Dedifferentiated amniotic fluid mesenchymal stem cell (primary cell): Measurements from ENCODE around the gene LCN9.

ENCODE experiments used
- DNase-seq: peaks from one replicate; pipeline ENCODE4 v3.0.0-alpha.2; 2016; ENCODE audit errors: extremely low spot score

The LCN9 gene

DNA sequence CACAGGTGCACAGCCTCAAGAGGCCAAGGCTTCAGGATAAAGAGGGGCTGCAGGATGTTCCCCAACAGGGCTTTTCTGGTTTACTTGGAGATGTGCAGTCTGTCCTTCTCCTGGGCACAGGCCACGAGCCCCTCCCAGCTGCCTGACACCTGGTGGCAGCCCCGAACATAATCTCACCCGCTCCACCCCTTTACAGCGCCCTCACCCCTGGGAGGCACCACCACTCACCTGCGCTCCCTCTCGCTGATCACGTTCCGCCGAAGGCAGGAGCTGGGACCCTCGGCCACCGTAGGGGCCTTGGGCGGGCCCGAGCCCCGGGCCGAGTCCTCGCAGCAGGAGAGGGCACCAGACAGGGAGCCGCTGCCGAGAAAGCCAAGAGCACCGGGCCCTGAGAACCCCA lies 35.7 kb downstream of the LCN9 start:
- no peak for DNase-seq

GRCh38 chr9:135699440-135699839 lies 36.3 kb downstream of the LCN9 start, which contains the start of gene SOHLH1:
TSS of gene SOHLH1 (minus strand) at chr9:135699481. CDS start at chr9:135699467, 14 bp downstream.
- no peak for DNase-seq

GRCh38 chr9:135700525-135700924 lies 37.4 kb downstream of the LCN9 start:
- DNase-seq: no peak

- DNase-seq: no peak
These were observed 38.2 kb downstream of the LCN9 start for GRCh38 chr9:135701067-135701958.

DNA sequence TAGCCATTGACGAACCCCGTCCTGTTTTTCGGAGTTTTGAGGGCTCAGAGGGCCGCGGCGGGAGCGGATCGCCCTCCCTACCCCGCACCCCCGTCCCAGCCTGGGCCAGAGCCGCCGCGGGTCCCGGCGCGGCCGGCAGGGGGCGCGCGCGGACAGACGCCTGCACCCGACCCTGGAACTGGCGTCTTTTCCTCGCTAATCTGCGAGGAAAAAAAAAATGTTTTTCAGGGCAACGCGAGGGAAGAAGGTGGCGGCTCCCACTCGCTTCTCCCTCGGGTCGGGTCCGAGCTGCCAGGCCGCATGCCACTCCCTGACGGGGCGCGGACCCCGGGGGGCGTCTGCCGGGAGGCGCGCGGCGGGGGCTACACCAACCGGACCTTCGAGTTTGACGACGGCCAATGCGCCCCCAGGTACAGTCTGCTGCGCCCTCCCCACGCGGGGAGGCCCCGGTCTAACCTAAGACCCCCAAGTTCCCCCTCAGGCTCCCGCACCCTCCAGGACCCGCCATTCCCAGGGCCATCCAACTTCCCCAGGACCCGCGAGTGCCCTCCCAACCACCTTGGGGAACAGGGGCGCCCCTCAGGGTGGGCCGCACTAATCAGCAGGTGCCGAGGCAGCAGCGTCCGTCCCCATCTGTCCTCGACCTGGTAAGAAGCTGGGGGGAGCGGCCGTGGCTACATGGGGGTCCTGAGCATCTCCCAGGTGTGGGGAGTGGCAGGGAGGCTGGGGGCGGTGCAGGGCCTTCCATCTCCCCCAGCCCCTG lies 39.0 kb downstream of the LCN9 start, which contains the start of gene KCNT1:
Gene KCNT1, plus strand, starts transcription at position 227 of the 763 bp plus-strand sequence. Its CDS starts 74 bp downstream, at position 301.
- no peak for DNase-seq

- no peak for DNase-seq
These were observed 40.6 kb downstream of the LCN9 start for GRCh38 chr9:135703726-135704125.

DNA sequence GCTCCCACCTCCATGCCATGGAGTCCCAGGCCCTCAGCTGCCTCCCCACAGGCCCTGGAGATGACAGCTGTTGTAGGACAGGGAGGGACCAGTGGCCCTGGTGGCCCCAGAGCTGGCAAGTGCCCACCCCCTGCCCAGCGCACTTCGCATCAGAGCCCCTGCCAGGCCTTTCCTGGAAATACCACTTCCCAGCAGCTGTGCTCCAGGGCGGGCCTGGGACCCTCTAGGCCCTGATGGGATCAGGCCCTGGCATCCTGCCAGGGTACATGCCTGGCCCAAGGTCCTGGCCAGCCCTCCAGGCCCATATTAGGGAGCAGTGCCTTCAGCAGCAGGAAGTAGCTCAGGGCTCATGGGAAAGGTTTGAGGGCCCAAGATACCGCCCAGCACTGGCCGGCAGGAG lies 41.4 kb downstream of the LCN9 start:
- DNase-seq: no peak

- DNase-seq: no peak
These were observed 42.3 kb downstream of the LCN9 start for GRCh38 chr9:135705376-135705775.

DNA sequence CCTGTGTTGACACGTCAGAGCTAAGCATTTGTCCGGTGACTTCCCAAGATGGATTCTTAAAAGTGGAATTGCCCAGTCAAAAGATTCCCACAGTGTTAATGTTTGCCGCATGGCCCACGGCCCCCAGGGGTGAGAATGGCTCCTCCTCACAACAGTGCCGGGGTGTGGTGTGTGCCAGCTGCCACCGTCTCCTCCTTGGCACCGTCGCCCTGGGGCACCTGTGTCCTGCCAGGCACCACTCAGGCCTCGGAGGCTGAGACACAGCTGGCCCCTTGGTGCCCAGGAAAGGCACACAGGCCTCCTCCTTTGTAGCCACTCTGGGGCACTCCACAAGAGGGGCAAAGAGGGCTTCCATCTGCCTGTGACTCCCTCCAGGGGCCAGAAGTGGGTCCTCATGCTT lies 43.2 kb downstream of the LCN9 start:
- no peak for DNase-seq

GRCh38 chr9:135707252-135708138 lies 44.4 kb downstream of the LCN9 start:
- DNase-seq: no peak

- DNase-seq: no peak
These were observed 45.1 kb downstream of the LCN9 start for GRCh38 chr9:135708164-135708563.

GRCh38 chr9:135711391-135711790 lies 48.3 kb downstream of the LCN9 start:
- DNase-seq: no peak

DNA sequence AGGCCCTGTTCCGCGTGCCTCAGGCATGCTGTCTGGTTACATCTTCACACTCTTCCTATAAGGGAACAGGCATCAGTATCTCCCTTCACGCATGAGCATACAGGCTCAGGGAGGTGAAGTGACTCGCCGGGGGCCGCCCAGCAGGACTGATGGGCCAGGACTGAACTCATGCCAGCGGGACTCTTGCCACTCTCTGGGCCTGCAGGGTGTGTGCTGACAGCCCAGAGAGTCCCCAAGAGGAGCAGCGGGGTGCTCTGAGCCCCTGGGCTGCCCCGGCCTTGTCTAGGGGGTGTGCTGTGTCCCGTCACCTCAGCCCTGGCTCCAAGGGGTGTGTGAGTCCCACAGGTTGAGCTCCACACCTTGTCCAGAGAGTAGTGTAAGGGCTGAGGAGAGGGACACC lies 48.8 kb downstream of the LCN9 start:
- DNase-seq: no peak

- DNase-seq: no peak
These were observed 49.6 kb downstream of the LCN9 start for GRCh38 chr9:135712613-135713295.

DNA sequence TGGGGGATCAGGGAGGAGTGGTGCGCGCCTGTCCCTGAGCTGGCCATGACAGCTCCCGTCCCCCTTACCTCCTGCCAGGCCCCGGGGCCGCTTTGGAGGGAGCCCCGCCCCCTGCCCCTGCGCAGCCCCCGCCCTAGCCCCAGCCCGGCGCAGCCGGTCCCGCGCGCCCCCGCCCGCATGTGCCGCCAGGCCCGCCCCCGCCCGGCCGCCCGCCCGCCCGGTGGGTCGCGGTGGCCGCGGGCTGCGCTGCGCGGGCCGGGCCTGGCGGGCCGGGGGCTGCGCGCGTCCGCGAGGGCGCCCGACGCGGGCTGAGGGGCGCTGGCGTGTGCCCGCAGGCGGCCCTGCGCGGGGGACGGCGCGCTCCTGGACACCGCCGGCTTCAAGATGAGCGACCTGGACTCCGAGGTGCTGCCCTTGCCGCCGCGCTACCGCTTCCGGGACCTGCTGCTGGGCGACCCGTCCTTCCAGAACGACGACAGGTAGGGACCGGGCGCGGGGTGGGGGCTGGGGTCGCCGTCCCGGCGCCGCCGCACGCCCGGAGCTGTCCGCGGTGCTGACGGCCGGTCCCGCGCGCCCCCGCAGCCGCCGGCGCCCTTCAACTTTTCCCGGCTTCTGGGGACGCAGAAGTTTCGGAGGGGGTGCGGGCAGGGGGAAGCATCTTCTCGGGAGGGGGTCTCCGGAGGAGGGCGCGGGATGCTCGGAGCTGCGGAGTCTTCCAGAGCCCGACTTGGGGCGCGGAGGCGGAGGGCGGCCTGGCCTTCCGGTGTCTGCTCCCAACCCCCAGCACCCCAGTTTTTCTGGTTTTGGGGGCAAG lies 51.3 kb downstream of the LCN9 start:
- no peak for DNase-seq

DNA sequence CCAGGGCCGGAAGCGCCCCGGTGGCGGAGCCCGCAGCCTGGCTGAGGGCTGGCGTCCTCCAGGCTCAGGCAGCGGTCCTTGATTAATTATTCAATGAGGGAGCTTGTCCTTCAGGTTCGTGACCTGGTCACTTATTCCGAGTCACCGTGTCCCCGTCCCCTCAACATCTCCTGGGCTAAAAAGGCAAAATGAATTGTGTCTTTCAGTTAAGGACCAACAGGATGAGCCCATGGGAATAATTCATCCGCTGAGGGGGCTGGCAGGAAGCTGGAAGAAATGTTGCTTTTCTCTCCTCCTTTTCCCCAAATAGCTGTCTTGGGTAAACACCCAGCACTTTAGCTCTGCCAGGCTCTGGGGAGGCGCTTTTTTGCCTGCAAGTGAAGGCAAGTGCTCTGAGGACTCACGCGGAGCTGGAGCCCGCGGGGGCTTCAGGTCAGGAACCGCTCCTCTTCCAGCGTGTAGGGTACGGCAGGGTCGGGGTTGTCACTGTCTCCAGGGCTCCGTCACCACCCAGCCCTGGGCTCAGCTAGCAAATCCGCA lies 52.0 kb downstream of the LCN9 start:
- no peak for DNase-seq

- DNase-seq: no peak
These were observed 52.9 kb downstream of the LCN9 start for GRCh38 chr9:135716045-135716444.
